GM23338 (cell line): Measurements from ENCODE around the gene RNF26. TPM values are rescaled to one million over a fixed set of nuclear protein-coding genes. Genes with fewer than 3 reads are reported as not detected.
A peak's percentile ranks its signal among the peaks of the same experiment; 100 is the strongest.
"Not testable (repeated sequence)": the region's sequence is repeated elsewhere in the genome, so short reads cannot be mapped to it uniquely, and the experiment has no call there.

ENCODE experiments used
- ATAC-seq: fragments of 200-7000 bp; cut with Tn5 transposase; 3 replicates; pipeline ENCODE4 v1.9.1; 2020
- DNase-seq: peaks from one replicate; pipeline ENCODE4 v3.0.0-alpha.2; 2015; ENCODE audit warnings: low spot score
- H2AFZ ChIP-seq: fragments of 200-600 bp; sonication (generic); 2 replicates; pipeline ENCODE4 v1.8.0; 2016; ENCODE audit warnings: antibody characterized with exemption, mild to moderate bottlenecking, moderate library complexity
- H3F3A ChIP-seq: fragments of 200-600 bp; sonication (generic); replicated peaks from 2 replicates; pipeline ENCODE4 v1.8.0; 2017; ENCODE audit warnings: antibody characterized with exemption, mixed run types, low read depth
- H3K27ac ChIP-seq: fragments of 200-600 bp; sonication (generic); 2 replicates; pipeline ENCODE4 v1.6.1; 2016; ENCODE audit warnings: low read depth
- H3K27me3 ChIP-seq: fragments of 200-600 bp; sonication (generic); 2 replicates; pipeline ENCODE4 v1.8.0; 2016; ENCODE audit warnings: mild to moderate bottlenecking, mixed run types, moderate library complexity; ENCODE audit not compliant: insufficient read depth
- H3K36me3 ChIP-seq: fragments of 200-600 bp; sonication (generic); 2 replicates; pipeline ENCODE4 v1.8.0; 2016; ENCODE audit warnings: mild to moderate bottlenecking; ENCODE audit not compliant: insufficient read depth
- H3K4me1 ChIP-seq: fragments of 200-600 bp; sonication (generic); 2 replicates; pipeline ENCODE4 v1.8.0; 2016; ENCODE audit warnings: mild to moderate bottlenecking, moderate library complexity; ENCODE audit not compliant: insufficient read depth
- H3K4me2 ChIP-seq: fragments of 200-600 bp; sonication (generic); 2 replicates; pipeline ENCODE4 v1.7.1; 2017; ENCODE audit warnings: mixed run types
- H3K4me3 ChIP-seq: fragments of 200-600 bp; sonication (generic); 2 replicates; pipeline ENCODE4 v1.6.1; 2016; ENCODE audit warnings: mixed run types
- H3K79me2 ChIP-seq: fragments of 200-600 bp; sonication (generic); replicated peaks from 2 replicates; pipeline ENCODE4 v1.8.0; 2017; ENCODE audit warnings: mild to moderate bottlenecking; ENCODE audit not compliant: insufficient read depth
- H3K9me2 ChIP-seq: fragments of 200-600 bp; sonication (generic); 2 replicates; pipeline ENCODE4 v1.8.0; 2017; ENCODE audit not compliant: insufficient read depth
- H4K20me1 ChIP-seq: fragments of 200-600 bp; sonication (generic); replicated peaks from 2 replicates; pipeline ENCODE4 v1.8.0; 2017; ENCODE audit warnings: mild to moderate bottlenecking; ENCODE audit not compliant: insufficient read depth
- H3K27ac Mint-ChIP-seq: 2 replicates; pipeline ENCODE4 v1.8.0; 2020; ENCODE audit warnings: inconsistent platforms, mild to moderate bottlenecking, moderate library complexity, mixed read lengths
- H3K27me3 Mint-ChIP-seq: 3 replicates; pipeline ENCODE4 v1.8.0; 2022; ENCODE audit warnings: low read depth, mild to moderate bottlenecking, moderate library complexity, mixed read lengths, inconsistent platforms; ENCODE audit not compliant: insufficient read depth, poor library complexity
- H3K36me3 Mint-ChIP-seq: 3 replicates; pipeline ENCODE4 v1.8.0; 2021; ENCODE audit warnings: low read depth, mild to moderate bottlenecking, inconsistent platforms, moderate library complexity, mixed read lengths
- H3K4me1 Mint-ChIP-seq: 3 replicates; pipeline ENCODE4 v1.8.0; 2020; ENCODE audit warnings: mild to moderate bottlenecking, inconsistent platforms, mixed read lengths
- H3K4me3 Mint-ChIP-seq: 3 replicates; pipeline ENCODE4 v1.8.0; 2021; ENCODE audit warnings: moderate library complexity, mild to moderate bottlenecking, inconsistent platforms, mixed read lengths
- H3K9me3 Mint-ChIP-seq: 3 replicates; pipeline ENCODE4 v1.8.0; 2020; ENCODE audit warnings: moderate library complexity, mild to moderate bottlenecking, inconsistent platforms, mixed read lengths
- CREB1 ChIP-seq: fragments of 250-450 bp; sonication (Bioruptor Pico); IDR thresholded peaks from 2 replicates; pipeline ENCODE4 v1.5.0; 2020; ENCODE audit warnings: low read depth, mild to moderate bottlenecking, moderate library complexity
- EZH2 ChIP-seq: fragments of 200-600 bp; sonication (generic); IDR thresholded peaks from one replicate; pipeline ENCODE4 v1.8.0; 2017; ENCODE audit warnings: antibody characterized with exemption, mild to moderate bottlenecking, low read depth; ENCODE audit not compliant: unreplicated experiment
- EZH2phosphoT487 ChIP-seq: fragments of 200-600 bp; sonication (generic); IDR thresholded peaks from one replicate; pipeline ENCODE4 v1.8.1; 2018; ENCODE audit warnings: antibody characterized with exemption; ENCODE audit not compliant: unreplicated experiment
- JUNB ChIP-seq: IDR thresholded peaks from one replicate; pipeline ENCODE4 v1.6.1; 2016; ENCODE audit warnings: antibody characterized with exemption; ENCODE audit not compliant: unreplicated experiment
- NANOG ChIP-seq: IDR thresholded peaks from 2 replicates; pipeline ENCODE4 v1.6.1; 2016; ENCODE audit warnings: antibody characterized with exemption, borderline replicate concordance
- ZNF114 ChIP-seq: fragments of 250-450 bp; sonication (Bioruptor Pico); IDR thresholded peaks from 2 replicates; pipeline ENCODE4 v1.5.0; 2020; ENCODE audit warnings: mild to moderate bottlenecking, moderate library complexity
- ZNF331 ChIP-seq: fragments of 250-450 bp; sonication (Bioruptor Pico); IDR thresholded peaks from 2 replicates; pipeline ENCODE4 v1.5.0; 2020; ENCODE audit warnings: low read depth, mild to moderate bottlenecking, moderate library complexity
- polyA plus RNA-seq: library from polyadenylated mRNA; unstranded; fragments of >200 nt; fragmentation: Nextera tagmentation; extraction: Ambion mirVana; gene quantifications from 2 replicates; pipeline ENCODE4 v1.2.1, GENCODE V29; 2016
- total RNA-seq: library from RNA; depleted of rRNA; stranded (reverse); fragments of >200 nt; shearing (Covaris generic); gene quantifications from 2 replicates; pipeline ENCODE4 v1.2.3, GENCODE V29; 2014
- TF ChIP-seq, protein P1 (sequence below): IDR thresholded peaks from one replicate; pipeline ENCODE4 v1.6.1; 2018; ENCODE audit warnings: antibody characterized with exemption; ENCODE audit not compliant: unreplicated experiment
- TF ChIP-seq, protein P2 (sequence below), 2 experiments: fragments of 200-600 bp in 1 of 2; sonication (generic) in 1 of 2; conservative IDR thresholded peaks; 2 replicates each; pipeline versions ENCODE4 v1.5.1 to v1.6.1; 2016 to 2017; ENCODE audit warnings: antibody characterized with exemption in 2 of 2, low read depth in 2 of 2, mild to moderate bottlenecking in 2 of 2, moderate library complexity in 1 of 2
- TF ChIP-seq, protein P3 (sequence below): fragments of 250-450 bp; sonication (Bioruptor Pico); IDR thresholded peaks from 2 replicates; pipeline ENCODE4 v1.5.0; 2020; ENCODE audit warnings: mild to moderate bottlenecking, moderate library complexity

Gene RNF26
- total and polyA plus RNA-seq, 2 experiments from 2014 or later, result 31.8 to 58.3 TPM

DNA sequence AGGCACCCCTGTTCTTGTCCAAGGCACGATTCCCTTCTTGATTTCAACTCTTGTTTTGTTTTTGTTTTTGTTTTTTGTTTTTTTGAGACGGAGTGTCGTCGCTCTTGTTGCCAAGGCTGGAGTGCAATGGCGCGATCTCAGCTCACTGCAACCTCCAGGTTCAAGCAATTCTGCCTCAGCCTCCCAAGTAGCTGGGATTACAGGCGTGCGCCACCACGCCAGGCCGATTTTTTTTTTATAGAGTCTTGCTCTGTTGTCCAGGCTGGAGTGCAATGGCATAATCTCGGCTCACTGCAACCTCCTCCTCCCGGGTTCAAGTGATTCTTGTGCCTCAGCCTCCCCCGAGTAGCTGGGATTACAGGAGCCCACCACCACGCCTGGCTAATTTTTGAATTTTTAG is 48.2 kb downstream of the RNF26 start:
- not testable (repeated sequence) for H3K36me3 ChIP-seq, H3K9me3 Mint-ChIP-seq, H3K9me2 ChIP-seq, ATAC-seq, DNase-seq, H3K27ac Mint-ChIP-seq, H3K27ac ChIP-seq, H3K36me3 Mint-ChIP-seq, H3K4me3 Mint-ChIP-seq, H4K20me1 ChIP-seq, H3K79me2 ChIP-seq, H2AFZ ChIP-seq
- Histone ChIP-seq H3K27me3 (peaks cover 21% of the 10 kb centered on the region), H3K4me1 (peaks cover 29% of the 10 kb centered on the region), H3F3A (peaks cover 10% of the 10 kb centered on the region; the same call in 1 of the 2 replicates), H3K4me2 (peak overlapping the region; percentile 87), H3K4me3 (peak overlapping the region; percentile 68)
- Mint-ChIP-seq H3K27me3 (peaks cover 19% of the 10 kb centered on the region), H3K4me1 (peaks cover 24% of the 10 kb centered on the region)

DNA sequence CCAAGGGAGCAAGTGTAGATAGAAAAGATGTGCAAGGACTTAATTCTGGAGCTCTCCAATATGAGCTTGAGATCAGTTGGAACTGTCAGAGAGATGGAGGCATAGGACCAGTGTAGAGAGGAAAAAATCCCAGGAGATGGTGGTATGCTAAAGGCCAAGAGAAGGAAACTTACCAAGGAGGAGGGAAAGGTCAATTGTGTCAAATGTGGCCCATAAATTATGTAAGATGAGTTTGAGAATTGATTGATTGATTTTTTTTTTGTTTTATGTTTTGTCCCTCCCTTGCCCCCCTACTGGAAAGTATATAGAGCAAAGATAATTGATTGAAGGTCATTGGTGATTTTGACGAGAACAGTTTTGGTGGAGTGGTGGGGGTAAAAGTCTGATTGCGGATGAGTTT is 50.0 kb downstream of the RNF26 start:
- no peaks in the 10 kb centered on the region for H3K36me3 Mint-ChIP-seq
- H3K79me2 ChIP-seq, result no peaks in the 10 kb centered on the region
- no peak overlapping the region for H2AFZ ChIP-seq
- peaks cover 11% of the 10 kb centered on the region for H3K4me1 ChIP-seq
- H3K4me3 ChIP-seq, result no peak overlapping the region
- ATAC-seq (no peak), DNase-seq (no peak)
- no peak overlapping the region for H3K4me3 Mint-ChIP-seq
- H3K9me3 Mint-ChIP-seq, result no peaks in the 10 kb centered on the region
- peaks cover 6% of the 10 kb centered on the region; the same call in 2 of the 3 replicates for H3K4me1 Mint-ChIP-seq
- peaks cover 10% of the 10 kb centered on the region; the same call in 1 of the 2 replicates for H3F3A ChIP-seq
- peaks cover 19% of the 10 kb centered on the region for H3K27me3 ChIP-seq
- peaks cover 19% of the 10 kb centered on the region for H3K27me3 Mint-ChIP-seq
- no peak overlapping the region for H3K27ac Mint-ChIP-seq
- no peaks in the 10 kb centered on the region for H3K36me3 ChIP-seq
- TF ChIP-seq CREB1 (no peak), EZH2phosphoT487 (no peak), ZNF331 (CRISPR knock-in tag) (no peak), ZNF114 (CRISPR knock-in tag) (no peak), NANOG (no peak), EZH2 (no peak), JUNB (no peak)
- TF ChIP-seq, protein P1, sequence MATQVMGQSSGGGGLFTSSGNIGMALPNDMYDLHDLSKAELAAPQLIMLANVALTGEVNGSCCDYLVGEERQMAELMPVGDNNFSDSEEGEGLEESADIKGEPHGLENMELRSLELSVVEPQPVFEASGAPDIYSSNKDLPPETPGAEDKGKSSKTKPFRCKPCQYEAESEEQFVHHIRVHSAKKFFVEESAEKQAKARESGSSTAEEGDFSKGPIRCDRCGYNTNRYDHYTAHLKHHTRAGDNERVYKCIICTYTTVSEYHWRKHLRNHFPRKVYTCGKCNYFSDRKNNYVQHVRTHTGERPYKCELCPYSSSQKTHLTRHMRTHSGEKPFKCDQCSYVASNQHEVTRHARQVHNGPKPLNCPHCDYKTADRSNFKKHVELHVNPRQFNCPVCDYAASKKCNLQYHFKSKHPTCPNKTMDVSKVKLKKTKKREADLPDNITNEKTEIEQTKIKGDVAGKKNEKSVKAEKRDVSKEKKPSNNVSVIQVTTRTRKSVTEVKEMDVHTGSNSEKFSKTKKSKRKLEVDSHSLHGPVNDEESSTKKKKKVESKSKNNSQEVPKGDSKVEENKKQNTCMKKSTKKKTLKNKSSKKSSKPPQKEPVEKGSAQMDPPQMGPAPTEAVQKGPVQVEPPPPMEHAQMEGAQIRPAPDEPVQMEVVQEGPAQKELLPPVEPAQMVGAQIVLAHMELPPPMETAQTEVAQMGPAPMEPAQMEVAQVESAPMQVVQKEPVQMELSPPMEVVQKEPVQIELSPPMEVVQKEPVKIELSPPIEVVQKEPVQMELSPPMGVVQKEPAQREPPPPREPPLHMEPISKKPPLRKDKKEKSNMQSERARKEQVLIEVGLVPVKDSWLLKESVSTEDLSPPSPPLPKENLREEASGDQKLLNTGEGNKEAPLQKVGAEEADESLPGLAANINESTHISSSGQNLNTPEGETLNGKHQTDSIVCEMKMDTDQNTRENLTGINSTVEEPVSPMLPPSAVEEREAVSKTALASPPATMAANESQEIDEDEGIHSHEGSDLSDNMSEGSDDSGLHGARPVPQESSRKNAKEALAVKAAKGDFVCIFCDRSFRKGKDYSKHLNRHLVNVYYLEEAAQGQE, result no peak
- TF ChIP-seq, protein P2, sequence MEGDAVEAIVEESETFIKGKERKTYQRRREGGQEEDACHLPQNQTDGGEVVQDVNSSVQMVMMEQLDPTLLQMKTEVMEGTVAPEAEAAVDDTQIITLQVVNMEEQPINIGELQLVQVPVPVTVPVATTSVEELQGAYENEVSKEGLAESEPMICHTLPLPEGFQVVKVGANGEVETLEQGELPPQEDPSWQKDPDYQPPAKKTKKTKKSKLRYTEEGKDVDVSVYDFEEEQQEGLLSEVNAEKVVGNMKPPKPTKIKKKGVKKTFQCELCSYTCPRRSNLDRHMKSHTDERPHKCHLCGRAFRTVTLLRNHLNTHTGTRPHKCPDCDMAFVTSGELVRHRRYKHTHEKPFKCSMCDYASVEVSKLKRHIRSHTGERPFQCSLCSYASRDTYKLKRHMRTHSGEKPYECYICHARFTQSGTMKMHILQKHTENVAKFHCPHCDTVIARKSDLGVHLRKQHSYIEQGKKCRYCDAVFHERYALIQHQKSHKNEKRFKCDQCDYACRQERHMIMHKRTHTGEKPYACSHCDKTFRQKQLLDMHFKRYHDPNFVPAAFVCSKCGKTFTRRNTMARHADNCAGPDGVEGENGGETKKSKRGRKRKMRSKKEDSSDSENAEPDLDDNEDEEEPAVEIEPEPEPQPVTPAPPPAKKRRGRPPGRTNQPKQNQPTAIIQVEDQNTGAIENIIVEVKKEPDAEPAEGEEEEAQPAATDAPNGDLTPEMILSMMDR (conservative IDR thresholded peaks at IDR 0.05; ENCODE audit: low read depth in 2 of 2), result no peak
- TF ChIP-seq, protein P3, sequence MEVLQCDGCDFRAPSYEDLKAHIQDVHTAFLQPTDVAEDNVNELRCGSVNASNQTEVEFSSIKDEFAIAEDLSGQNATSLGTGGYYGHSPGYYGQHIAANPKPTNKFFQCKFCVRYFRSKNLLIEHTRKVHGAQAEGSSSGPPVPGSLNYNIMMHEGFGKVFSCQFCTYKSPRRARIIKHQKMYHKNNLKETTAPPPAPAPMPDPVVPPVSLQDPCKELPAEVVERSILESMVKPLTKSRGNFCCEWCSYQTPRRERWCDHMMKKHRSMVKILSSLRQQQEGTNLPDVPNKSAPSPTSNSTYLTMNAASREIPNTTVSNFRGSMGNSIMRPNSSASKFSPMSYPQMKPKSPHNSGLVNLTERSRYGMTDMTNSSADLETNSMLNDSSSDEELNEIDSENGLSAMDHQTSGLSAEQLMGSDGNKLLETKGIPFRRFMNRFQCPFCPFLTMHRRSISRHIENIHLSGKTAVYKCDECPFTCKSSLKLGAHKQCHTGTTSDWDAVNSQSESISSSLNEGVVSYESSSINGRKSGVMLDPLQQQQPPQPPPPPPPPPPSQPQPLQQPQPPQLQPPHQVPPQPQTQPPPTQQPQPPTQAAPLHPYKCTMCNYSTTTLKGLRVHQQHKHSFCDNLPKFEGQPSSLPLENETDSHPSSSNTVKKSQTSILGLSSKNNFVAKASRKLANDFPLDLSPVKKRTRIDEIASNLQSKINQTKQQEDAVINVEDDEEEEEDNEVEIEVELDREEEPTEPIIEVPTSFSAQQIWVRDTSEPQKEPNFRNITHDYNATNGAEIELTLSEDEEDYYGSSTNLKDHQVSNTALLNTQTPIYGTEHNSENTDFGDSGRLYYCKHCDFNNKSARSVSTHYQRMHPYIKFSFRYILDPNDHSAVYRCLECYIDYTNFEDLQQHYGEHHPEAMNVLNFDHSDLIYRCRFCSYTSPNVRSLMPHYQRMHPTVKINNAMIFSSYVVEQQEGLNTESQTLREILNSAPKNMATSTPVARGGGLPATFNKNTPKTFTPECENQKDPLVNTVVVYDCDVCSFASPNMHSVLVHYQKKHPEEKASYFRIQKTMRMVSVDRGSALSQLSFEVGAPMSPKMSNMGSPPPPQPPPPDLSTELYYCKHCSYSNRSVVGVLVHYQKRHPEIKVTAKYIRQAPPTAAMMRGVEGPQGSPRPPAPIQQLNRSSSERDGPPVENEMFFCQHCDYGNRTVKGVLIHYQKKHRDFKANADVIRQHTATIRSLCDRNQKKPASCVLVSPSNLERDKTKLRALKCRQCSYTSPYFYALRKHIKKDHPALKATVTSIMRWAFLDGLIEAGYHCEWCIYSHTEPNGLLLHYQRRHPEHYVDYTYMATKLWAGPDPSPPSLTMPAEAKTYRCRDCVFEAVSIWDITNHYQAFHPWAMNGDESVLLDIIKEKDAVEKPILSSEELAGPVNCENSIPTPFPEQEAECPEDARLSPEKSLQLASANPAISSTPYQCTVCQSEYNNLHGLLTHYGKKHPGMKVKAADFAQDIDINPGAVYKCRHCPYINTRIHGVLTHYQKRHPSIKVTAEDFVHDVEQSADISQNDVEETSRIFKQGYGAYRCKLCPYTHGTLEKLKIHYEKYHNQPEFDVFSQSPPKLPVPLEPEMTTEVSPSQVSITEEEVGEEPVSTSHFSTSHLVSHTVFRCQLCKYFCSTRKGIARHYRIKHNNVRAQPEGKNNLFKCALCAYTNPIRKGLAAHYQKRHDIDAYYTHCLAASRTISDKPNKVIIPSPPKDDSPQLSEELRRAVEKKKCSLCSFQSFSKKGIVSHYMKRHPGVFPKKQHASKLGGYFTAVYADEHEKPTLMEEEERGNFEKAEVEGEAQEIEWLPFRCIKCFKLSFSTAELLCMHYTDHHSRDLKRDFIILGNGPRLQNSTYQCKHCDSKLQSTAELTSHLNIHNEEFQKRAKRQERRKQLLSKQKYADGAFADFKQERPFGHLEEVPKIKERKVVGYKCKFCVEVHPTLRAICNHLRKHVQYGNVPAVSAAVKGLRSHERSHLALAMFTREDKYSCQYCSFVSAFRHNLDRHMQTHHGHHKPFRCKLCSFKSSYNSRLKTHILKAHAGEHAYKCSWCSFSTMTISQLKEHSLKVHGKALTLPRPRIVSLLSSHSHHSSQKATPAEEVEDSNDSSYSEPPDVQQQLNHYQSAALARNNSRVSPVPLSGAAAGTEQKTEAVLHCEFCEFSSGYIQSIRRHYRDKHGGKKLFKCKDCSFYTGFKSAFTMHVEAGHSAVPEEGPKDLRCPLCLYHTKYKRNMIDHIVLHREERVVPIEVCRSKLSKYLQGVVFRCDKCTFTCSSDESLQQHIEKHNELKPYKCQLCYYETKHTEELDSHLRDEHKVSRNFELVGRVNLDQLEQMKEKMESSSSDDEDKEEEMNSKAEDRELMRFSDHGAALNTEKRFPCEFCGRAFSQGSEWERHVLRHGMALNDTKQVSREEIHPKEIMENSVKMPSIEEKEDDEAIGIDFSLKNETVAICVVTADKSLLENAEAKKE (CRISPR knock-in tag), result no peak
- no peaks in the 10 kb centered on the region for H4K20me1 ChIP-seq
- H3K4me2 ChIP-seq, result no peak overlapping the region
- H3K9me2 ChIP-seq, result no peaks in the 10 kb centered on the region
- H3K27ac ChIP-seq, result no peak overlapping the region
